ENCODE data around the gene HHAT. TPM values are rescaled to one million over a fixed set of nuclear protein-coding genes. Genes with fewer than 3 reads are reported as not detected.

The HHAT gene
- total RNA-seq, 4 donors from 2014 or later, result 4.8 to 5.9 (median 5.3) TPM

DNA sequence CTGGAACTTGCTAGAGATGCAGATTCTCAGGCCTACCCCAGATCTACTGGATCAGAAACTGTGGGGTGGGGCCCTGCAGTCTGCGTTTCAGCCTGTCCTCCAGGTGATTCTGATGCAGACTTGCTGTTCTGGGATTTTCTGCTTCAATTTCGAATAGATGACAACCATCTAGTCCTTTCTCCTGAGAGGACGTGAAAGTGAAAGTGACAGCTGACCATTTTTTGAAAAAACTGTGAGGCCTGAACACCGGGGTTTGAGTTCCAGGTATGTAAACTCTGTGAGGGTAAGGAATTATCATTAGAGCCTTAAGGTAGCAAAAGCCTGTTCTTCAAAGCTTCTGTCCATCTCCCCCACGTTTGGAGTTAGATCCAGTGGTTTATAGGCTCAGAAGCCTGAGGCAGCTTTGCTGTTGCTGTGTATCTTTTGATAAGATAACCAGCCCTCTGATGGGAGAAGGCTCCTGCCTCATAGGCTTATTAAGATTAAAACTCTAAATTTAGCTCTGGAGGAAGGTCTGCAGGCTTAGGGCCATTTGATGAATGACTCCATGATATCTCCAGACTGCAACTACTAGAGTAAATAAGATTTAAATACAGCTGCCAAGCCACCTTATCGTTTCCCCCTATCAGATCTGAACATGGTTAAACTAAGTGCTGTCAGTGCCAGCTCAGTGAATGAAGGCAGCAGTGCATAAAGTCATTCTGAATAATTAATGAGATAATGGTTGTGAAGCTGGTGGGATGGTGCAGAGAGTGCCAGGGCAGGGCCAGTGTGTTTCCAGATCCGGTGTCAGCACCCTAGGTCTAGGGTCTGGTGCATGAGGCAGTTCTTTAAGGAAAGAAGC, 335.2 kb downstream of the HHAT start:
- 74 to 84% methylated on average over 7 of the region's 7 CpGs for WGBS, 2 donors
- H3K27me3 ChIP-seq, result no peaks in the 10 kb centered on the region
- TF ChIP-seq EP300 (IDR thresholded peaks at IDR 0.05), result no peak
- TF ChIP-seq, protein P1, sequence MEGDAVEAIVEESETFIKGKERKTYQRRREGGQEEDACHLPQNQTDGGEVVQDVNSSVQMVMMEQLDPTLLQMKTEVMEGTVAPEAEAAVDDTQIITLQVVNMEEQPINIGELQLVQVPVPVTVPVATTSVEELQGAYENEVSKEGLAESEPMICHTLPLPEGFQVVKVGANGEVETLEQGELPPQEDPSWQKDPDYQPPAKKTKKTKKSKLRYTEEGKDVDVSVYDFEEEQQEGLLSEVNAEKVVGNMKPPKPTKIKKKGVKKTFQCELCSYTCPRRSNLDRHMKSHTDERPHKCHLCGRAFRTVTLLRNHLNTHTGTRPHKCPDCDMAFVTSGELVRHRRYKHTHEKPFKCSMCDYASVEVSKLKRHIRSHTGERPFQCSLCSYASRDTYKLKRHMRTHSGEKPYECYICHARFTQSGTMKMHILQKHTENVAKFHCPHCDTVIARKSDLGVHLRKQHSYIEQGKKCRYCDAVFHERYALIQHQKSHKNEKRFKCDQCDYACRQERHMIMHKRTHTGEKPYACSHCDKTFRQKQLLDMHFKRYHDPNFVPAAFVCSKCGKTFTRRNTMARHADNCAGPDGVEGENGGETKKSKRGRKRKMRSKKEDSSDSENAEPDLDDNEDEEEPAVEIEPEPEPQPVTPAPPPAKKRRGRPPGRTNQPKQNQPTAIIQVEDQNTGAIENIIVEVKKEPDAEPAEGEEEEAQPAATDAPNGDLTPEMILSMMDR (IDR thresholded peaks at IDR 0.05), result no peak
- TF ChIP-seq POLR2A (IDR thresholded peaks at IDR 0.05), result no peak
- no peak for DNase-seq (ENCODE audit: low spot score in 2 of 2)
- H3K27ac ChIP-seq, result no peak overlapping the region
- no peaks in the 10 kb centered on the region for H3K4me1 ChIP-seq
- H3K36me3 ChIP-seq, result no peaks in the 10 kb centered on the region
- no peak overlapping the region for H3K4me3 ChIP-seq
- H3K9me3 ChIP-seq, result no peaks in the 10 kb centered on the region

DNA sequence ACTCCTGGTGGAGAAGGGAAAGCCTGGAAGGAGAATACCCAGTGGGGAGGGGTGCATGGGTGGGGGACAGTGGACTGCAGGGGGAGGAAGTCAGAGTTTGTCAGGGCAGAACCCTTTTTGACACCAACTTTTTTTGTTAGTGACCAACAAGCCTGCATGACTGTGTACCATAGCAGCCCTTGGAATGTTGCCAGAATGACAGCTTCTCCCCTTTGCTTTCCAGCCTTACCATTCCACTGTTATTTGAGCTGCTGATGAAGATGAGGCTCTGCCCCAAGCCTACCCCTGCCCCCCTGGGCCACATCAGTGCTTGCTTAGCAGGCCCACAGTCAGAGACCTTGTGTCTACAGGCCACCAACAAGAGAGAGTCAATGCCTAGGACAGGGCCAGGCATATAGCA, 341.2 kb downstream of the HHAT start:
- H3K36me3 ChIP-seq, result peaks cover 0 to 10% (median 0%) of the 10 kb centered on the region in 3 donors
- TF ChIP-seq POLR2A (IDR thresholded peaks at IDR 0.05) (no peak), EP300 (IDR thresholded peaks at IDR 0.05) (no peak)
- TF ChIP-seq, protein P1 (IDR thresholded peaks at IDR 0.05), result no peak
- H3K9me3 ChIP-seq, result no peaks in the 10 kb centered on the region
- no peak for DNase-seq (ENCODE audit: low spot score in 2 of 2)
- no peaks in the 10 kb centered on the region for H3K4me1 ChIP-seq
- H3K4me3 ChIP-seq, result no peak overlapping the region
- no peak overlapping the region for H3K27ac ChIP-seq
- no peaks in the 10 kb centered on the region for H3K27me3 ChIP-seq

DNA sequence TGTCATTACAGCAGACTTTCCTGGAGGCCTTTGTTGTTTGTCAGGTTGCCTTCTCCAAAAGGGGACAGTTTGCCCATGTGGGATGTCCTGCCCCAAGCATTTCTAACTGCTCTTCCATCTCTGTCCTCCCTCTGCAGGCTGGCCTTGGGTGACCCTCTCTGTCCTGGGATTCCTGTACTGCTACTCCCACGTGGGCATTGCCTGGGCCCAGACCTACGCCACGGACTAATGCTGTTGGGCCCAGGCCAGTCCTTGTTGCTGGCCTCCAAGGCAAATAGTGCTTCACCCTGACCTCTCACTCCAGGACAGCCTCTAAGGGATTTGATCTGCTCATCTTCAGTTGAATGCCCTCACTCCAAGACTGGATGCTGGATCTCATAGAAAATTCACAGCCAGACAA, 345.4 kb downstream of the HHAT start:
- 50 to 73% methylated on average over 3 of the region's 3 CpGs for WGBS, 2 donors

DNA sequence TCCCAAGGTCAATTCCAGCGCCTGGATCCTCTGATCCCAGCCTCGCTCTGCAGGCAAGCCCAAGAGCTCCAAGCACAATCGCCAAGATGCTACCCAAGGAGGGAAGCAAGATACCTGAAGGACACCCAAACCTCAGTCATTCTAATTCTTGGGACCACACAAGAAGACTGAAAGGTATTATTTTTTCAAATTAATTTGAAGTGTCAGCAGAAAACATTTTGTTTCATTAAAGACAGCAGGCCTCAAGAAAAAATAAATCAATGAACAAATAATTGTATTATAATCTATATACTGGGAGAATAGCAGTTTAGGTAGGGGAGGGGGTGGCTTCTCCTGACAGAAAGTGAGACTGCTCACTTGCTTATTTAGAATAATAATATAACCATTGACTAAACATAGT, 347.8 kb downstream of the HHAT start:
- no peak for TF ChIP-seq POLR2A (IDR thresholded peaks at IDR 0.05)
- TF ChIP-seq EP300 (IDR thresholded peaks at IDR 0.05), result no peak
- TF ChIP-seq, protein P1 (IDR thresholded peaks at IDR 0.05), result no peak
- Histone ChIP-seq H3K36me3 (peaks cover 0 to 40% (median 0%) of the 10 kb centered on the region in 3 donors), H3K27ac (no peak overlapping the region), H3K4me3 (no peak overlapping the region), H3K4me1 (no peaks in the 10 kb centered on the region), H3K9me3 (no peaks in the 10 kb centered on the region), H3K27me3 (no peaks in the 10 kb centered on the region)
- DNase-seq (ENCODE audit: low spot score in 2 of 2), result no peak
- WGBS, 2 donors, result 94 to 95% methylated on average over 3 of the region's 3 CpGs

More for the DNA sequence above, 345.4 kb downstream of the HHAT start:
- Histone ChIP-seq H3K27me3 (no peaks in the 10 kb centered on the region), H3K4me1 (no peaks in the 10 kb centered on the region), H3K36me3 (peaks cover 0 to 17% (median 0%) of the 10 kb centered on the region in 3 donors), H3K27ac (no peak overlapping the region), H3K4me3 (no peak overlapping the region), H3K9me3 (no peaks in the 10 kb centered on the region)
- no peak for DNase-seq (ENCODE audit: low spot score in 2 of 2)
- TF ChIP-seq, protein P1 (IDR thresholded peaks at IDR 0.05), result no peak
- TF ChIP-seq POLR2A (IDR thresholded peaks at IDR 0.05) (no peak), EP300 (IDR thresholded peaks at IDR 0.05) (no peak)

DNA sequence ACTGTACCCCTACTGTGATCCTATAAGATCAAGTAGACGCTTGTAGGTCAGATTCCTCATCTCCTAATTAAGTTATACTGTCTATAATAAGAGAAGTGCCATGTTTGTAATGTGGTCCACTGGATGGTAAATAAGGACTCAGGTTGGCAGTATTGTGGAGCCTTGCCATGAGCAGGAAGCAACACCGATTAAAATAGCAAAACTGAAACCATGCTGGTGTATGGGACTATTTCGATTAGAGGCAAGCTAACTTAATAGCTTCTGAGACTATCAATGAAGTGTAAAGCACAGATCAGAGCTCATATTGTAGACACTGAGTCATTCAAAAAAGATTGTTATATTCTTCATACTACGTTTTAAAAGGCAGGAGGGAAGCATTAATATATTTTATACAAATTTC, 348.8 kb downstream of the HHAT start:
- Histone ChIP-seq H3K4me3 (no peak overlapping the region), H3K27ac (no peak overlapping the region), H3K9me3 (no peaks in the 10 kb centered on the region), H3K27me3 (no peaks in the 10 kb centered on the region), H3K36me3 (peaks cover 0 to 45% (median 0%) of the 10 kb centered on the region in 3 donors), H3K4me1 (no peaks in the 10 kb centered on the region)
- no peak for DNase-seq (ENCODE audit: low spot score in 2 of 2)
- TF ChIP-seq, protein P1 (IDR thresholded peaks at IDR 0.05), result no peak
- no peak for TF ChIP-seq POLR2A (IDR thresholded peaks at IDR 0.05)
- TF ChIP-seq EP300 (IDR thresholded peaks at IDR 0.05), result no peak
- 93 to 96% methylated on average over 4 of the region's 4 CpGs for WGBS, 2 donors
